Thymus (tissue), 11 donors: ENCODE results near the gene SHANK1. TPM values are rescaled to one million over a fixed set of nuclear protein-coding genes. Genes with fewer than 3 reads are reported as not detected.
A peak's percentile ranks its signal among the peaks of the same experiment; 100 is the strongest.

Experiments used
- DNase-seq, 9 donors: peaks; one replicate each; pipeline ENCODE4 v3.0.0-alpha.2; 2013; ENCODE audit warnings: low spot score in 9 of 9, low read depth in 6 of 9, missing footprints in 1 of 9
- H3K27ac ChIP-seq, 2 donors: one replicate each; pipeline ENCODE4 v1.5.1; 2013; ENCODE audit warnings: control low read depth in 1 of 2, low read depth in 1 of 2, low read length in 1 of 2, mild to moderate bottlenecking in 1 of 2, moderate library complexity in 1 of 2
- H3K27me3 ChIP-seq, 2 donors: one replicate each; pipeline ENCODE4 v1.5.1; 2013; ENCODE audit warnings: low read length in 1 of 2; ENCODE audit not compliant: control insufficient read depth in 2 of 2, insufficient read depth in 1 of 2
- H3K36me3 ChIP-seq, 2 donors: one replicate each; pipeline ENCODE4 v1.5.1; 2013; ENCODE audit warnings: low read length in 1 of 2, mild to moderate bottlenecking in 1 of 2, moderate library complexity in 1 of 2; ENCODE audit not compliant: control insufficient read depth in 2 of 2, insufficient read depth in 2 of 2
- H3K4me1 ChIP-seq, 2 donors: one replicate each; pipeline ENCODE4 v1.5.1; 2013; ENCODE audit warnings: low read length in 2 of 2; ENCODE audit not compliant: control insufficient read depth in 2 of 2, insufficient read depth in 2 of 2
- H3K4me3 ChIP-seq, 2 donors: one replicate each; pipeline ENCODE4 v1.5.1; 2013; ENCODE audit warnings: low read length in 2 of 2, control low read depth in 1 of 2, mild to moderate bottlenecking in 1 of 2
- H3K9me3 ChIP-seq, 2 donors: one replicate each; pipeline ENCODE4 v1.5.1; 2013; ENCODE audit warnings: low read length in 1 of 2, mild to moderate bottlenecking in 1 of 2; ENCODE audit not compliant: control insufficient read depth in 2 of 2, insufficient read depth in 1 of 2
- WGBS: extraction: QIAGEN DNeasy Blood & Tissue Kit; methylation state at CpG from one replicate; pipeline ENCODE4 v1.1.7; 2013; 5-methylcytosine and 5-hydroxymethylcytosine counted together
- polyA plus RNA-seq: library from polyadenylated mRNA; stranded (reverse); fragments of 200-250 nt; gene quantifications from one replicate; pipeline ENCODE4 v1.2.3, GENCODE V29; 2013
- total RNA-seq: library from RNA; stranded (reverse); fragments of 120-200 nt; gene quantifications from one replicate; pipeline ENCODE4 v1.2.4, GENCODE V29; 2013
- donor health status: healthy.

SHANK1 gene
- total and polyA plus RNA-seq, 2 donors = 0.39 to 1.8 TPM

DNA sequence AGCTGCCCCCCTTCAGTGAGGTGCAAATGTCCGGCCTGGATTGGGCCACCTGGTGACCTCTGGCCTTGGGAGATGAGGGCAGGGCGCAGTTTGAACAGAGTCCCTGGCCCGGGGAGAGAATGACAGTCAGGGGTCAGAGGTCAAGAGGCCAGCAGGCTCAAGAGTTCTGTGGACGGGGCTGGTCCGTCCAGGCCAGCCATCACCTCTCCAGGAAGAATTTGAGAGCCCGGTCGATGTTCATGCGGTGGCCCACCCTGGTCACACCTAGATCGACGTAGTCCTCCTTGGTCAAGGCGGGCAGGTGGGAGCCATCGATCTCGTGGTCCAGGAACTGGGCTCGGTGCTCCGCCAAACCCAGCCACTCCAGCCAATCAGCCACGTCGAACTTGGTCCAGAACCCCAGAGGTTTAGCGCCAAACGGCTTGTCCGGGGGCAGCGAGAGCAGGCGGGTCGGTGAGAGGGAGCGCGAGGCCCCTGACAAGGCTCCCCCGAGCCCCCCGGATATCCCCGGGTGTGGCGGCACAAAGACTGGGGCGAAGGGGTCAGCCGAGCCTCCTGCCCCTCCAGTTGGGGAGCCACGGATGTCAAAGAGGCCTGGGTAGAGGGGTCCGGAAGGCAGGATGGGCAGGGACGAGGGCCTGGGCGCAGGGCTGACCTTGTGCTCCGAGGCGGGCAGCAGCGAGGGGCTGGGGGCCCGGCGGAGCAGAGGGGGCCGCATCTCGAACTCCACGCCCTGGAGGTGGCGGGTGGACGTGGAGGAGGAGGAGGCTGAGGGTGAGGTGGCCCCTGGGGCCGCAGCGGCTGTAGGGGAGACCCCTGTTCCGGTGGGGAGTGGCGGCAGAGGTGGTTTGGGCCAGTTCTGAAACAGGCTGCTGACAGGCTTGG is 57.6 kb downstream of the SHANK1 start:
- no peak overlapping the region for H3K27ac ChIP-seq
- 76% methylated on average over 49 of the region's 49 CpGs for WGBS
- peaks cover 9 to 11% of the 10 kb centered on the region in 2 donors for H3K9me3 ChIP-seq
- H3K36me3 ChIP-seq = no peaks in the 10 kb centered on the region
- peaks cover 33 to 77% of the 10 kb centered on the region in 2 donors for H3K27me3 ChIP-seq
- H3K4me3 ChIP-seq = no peak overlapping the region
- H3K4me1 ChIP-seq = peaks cover 0 to 8% of the 10 kb centered on the region in 2 donors
- no peak for DNase-seq

DNA sequence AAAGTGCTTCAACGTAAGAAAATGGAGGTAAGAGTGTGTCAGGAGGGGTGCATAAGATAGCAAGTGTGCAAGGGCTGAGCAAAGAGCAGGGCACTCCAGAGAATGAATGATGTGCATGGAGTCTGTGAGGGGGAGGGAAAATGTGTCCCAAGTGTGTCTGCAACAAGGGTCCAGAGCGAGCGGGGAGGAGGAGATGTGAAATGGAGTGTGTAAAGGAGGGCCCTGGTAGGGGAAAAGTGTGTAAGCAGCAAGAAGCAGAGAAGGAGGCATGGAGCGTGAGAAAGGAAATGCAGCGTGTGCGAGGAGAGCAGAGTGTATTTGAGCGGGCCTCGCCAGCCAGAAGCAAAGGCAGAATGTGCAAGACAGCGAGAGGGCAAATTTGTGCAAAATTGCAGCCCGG is 58.6 kb downstream of the SHANK1 start:
- Histone ChIP-seq H3K9me3 (peaks cover 8 to 9% of the 10 kb centered on the region in 2 donors), H3K4me3 (no peak overlapping the region), H3K36me3 (no peaks in the 10 kb centered on the region), H3K27me3 (peaks cover 23 to 68% of the 10 kb centered on the region in 2 donors), H3K27ac (no peak overlapping the region), H3K4me1 (peaks cover 0 to 8% of the 10 kb centered on the region in 2 donors)
- DNase-seq = no peak
- 81% methylated on average over 10 of the region's 10 CpGs for WGBS

DNA sequence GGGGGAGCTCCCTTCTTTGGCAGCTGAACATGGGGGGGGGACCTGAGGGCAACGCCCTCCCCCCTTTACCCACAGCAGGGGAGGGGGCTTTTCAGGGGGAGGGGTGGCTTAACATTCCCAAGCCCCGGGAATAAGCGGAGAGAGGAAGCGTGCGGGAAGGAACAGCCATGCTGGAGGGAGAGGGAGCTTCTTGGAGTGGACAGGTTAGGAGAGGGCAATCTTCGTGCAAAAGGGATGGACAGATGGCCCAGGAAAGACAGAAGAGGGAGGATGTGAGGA is 59.6 kb downstream of the SHANK1 start:
- H3K27ac ChIP-seq = no peak overlapping the region
- H3K4me3 ChIP-seq = no peak overlapping the region
- peaks cover 0 to 8% of the 10 kb centered on the region in 2 donors for H3K4me1 ChIP-seq
- 34% methylated on average over 6 of the region's 6 CpGs for whole genome bisulfite sequencing
- peaks cover 8 to 9% of the 10 kb centered on the region in 2 donors for H3K9me3 ChIP-seq
- peaks cover 19 to 62% of the 10 kb centered on the region in 2 donors for H3K27me3 ChIP-seq
- no peaks in the 10 kb centered on the region for H3K36me3 ChIP-seq
- no peak for DNase-seq

DNA sequence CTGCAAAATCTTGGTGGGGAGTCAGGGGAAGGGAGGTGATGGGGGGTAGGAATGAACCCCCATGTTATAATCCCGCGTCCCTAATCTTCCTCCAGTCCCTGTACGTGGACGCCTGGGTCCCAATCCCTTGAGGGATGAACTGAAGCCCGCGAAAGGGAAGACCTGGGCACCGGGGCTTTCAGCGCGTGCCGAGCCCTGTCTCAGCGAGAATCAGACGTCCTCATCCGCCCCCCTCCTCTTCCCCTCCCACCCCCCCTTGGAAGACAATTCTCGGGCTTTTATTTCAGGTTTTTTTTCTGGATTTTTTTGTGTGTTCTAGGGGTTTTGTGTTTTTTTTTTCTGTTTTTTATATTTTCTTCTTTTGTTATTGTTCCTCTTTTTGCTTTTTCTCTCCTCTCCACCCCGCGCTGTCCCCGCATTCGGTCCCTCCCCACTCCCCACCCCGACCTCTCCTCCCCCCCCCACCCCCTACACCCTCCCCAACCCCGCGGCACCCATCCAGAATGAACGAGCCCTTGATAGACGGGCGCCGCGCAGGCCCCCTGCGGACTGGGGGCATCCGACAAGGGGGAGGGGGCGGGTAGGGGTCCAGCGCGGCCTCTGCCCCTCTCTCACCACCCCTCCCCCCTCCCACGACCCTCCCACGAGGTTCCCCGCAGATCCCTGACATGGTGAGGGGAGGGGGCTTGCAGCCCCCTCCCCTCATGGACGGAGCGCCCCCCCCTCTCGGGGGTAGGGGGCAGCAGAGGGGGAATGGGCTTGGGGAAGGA is 60.1 kb downstream of the SHANK1 start:
- Histone ChIP-seq H3K27ac (no peak overlapping the region), H3K9me3 (peaks cover 8 to 9% of the 10 kb centered on the region in 2 donors), H3K27me3 (peaks cover 17 to 56% of the 10 kb centered on the region in 2 donors), H3K36me3 (no peaks in the 10 kb centered on the region), H3K4me1 (peaks cover 0 to 8% of the 10 kb centered on the region in 2 donors), H3K4me3 (no peak overlapping the region)
- WGBS = 6% methylated on average over 37 of the region's 37 CpGs
- no peak for DNase-seq

DNA sequence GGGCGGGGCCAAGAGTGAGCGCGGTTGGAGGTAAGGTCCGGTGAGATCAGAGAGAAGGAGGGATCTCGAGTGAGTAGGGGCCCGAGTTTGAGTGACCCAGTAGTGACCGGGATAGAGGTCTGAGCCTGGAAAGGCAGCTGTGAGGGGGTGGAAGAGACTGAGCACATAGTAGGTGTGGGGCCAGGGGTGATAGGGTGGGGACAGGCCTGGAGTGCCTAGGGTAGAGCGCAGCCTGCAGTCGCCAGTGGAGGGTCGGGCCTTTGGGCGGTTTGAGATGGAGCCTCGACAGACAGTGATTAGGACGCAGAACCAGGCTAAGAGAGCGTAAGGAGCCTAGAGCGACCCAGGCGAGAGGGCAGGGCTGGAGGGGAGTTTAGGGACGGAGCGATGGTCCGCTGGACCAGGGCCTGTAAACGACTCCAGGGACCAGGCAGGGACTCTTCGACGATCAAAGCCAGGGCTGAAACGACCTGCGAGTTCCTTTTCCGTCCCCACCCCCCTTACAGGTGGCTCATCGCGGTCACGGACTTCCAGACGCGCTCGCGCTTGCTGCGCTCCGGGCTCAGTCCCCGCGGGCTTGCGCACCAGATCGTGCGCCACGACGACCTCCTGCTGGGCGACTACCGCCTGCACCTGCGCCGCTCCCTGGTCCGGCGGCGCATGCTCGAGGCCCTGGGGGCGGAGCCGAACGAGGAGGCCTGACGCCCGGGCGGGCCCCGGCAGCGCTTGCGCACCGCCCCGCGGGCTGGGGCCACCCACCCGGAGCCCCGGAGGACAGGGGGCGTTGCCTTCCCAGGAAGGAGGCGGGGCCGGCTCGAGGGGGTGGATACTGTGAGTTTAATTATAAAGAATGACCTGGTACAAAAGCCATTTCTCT is 60.9 kb downstream of the SHANK1 start:
- H3K9me3 ChIP-seq = peaks cover 8 to 9% of the 10 kb centered on the region in 2 donors
- H3K36me3 ChIP-seq = no peaks in the 10 kb centered on the region
- H3K27ac ChIP-seq = no peak overlapping the region
- WGBS = 4% methylated on average over 67 of the region's 67 CpGs
- peaks cover 15 to 55% of the 10 kb centered on the region in 2 donors for H3K27me3 ChIP-seq
- H3K4me3 ChIP-seq = peak overlapping the region in 1 of 2 donors; percentile 5
- peaks cover 0 to 8% of the 10 kb centered on the region in 2 donors for H3K4me1 ChIP-seq
- peak in 6 of 9 donors; percentile 15 to 62 (median 38) for DNase-seq

DNA sequence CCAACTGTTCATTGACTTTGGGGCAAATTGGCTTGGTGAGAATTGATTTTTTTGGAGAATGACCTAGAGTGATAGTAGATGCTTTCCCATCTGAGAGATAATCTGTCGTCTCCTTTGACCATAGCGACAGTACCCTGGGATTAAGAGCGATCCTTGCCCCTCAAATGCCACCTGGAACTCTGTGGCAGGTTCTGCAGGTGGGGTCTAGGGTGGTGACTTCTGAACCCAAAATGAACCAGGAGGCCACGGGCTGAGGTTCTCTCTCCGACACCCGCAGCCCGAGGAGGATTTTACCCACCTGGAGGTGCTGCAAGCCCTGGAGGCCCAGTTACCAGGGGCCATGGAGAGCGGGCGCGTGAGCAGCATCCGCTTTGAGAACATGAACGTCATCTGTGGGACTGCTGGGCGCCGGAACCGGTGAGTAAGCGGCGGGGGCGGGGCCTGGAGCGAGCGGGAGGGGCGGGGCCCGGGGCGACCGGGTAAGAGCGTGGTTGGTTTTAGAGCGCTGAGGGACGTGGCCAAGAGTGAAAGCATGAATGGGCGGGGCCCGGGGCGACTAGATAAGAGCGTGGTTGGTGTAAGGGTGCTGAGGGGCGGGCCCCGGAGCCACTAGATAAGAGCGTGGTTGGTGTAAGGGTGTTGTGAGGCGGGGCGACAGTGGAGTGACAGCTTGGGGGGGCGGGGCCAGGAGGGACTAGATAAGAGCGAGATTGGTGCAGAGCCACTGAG is 61.7 kb downstream of the SHANK1 start:
- DNase-seq = peak in 6 of 9 donors; percentile 3 to 66 (median 31)
- 5% methylated on average over 38 of the region's 38 CpGs for WGBS
- no peaks in the 10 kb centered on the region for H3K36me3 ChIP-seq
- peaks cover 8 to 9% of the 10 kb centered on the region in 2 donors for H3K9me3 ChIP-seq
- H3K27ac ChIP-seq = no peak overlapping the region
- peaks cover 15 to 53% of the 10 kb centered on the region in 2 donors for H3K27me3 ChIP-seq
- H3K4me1 ChIP-seq = peaks cover 0 to 8% of the 10 kb centered on the region in 2 donors
- H3K4me3 ChIP-seq = no peak overlapping the region

DNA sequence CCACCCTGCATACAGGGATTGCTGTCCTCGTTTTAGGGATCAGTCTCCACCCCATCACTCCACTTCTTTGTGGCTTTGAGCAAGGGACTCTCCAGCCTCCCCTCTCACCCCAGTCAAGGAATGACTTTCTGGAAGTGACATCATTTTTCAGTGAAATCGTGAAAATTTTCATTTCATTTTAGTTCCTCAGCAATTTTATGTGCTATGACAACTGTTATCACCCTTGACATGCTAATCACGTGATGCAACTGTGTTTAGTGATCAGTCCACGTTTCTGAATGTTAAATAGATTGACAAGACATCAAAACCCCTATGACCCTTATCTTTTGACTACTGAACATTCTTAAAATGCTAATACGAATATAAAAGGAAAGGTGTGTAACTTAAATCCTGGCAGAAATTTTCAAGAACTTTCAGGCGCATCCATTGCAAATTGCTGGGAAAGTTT is 62.4 kb downstream of the SHANK1 start:
- DNase-seq = no peak
- H3K4me1 ChIP-seq = peaks cover 0 to 8% of the 10 kb centered on the region in 2 donors
- no peak overlapping the region for H3K27ac ChIP-seq
- 63% methylated on average over 6 of the region's 6 CpGs for WGBS
- H3K9me3 ChIP-seq = peaks cover 8 to 9% of the 10 kb centered on the region in 2 donors
- H3K36me3 ChIP-seq = no peaks in the 10 kb centered on the region
- no peak overlapping the region for H3K4me3 ChIP-seq
- H3K27me3 ChIP-seq = peaks cover 15 to 50% of the 10 kb centered on the region in 2 donors

DNA sequence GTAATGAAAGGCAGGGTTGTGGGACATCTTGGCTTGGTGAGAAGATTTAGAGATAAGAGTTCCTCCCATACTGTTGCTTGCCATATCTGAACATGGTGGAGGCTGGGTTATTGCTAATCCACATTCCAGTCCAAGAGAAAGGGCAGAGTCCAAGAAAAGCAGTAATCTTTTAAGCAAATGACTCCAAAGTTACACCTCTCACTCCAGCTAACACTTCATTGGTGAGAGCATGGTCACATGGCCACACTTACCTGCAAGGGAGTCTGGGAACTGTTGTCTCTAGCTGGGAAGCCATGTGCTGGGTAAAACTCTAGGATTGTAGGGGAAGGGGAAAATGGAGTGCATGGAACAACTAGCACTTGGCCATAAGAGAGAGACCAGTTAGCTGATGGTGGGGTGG is 64.7 kb downstream of the SHANK1 start:
- H3K9me3 ChIP-seq = peaks cover 7 to 8% of the 10 kb centered on the region in 2 donors
- H3K4me1 ChIP-seq = peaks cover 0 to 8% of the 10 kb centered on the region in 2 donors
- H3K4me3 ChIP-seq = no peak overlapping the region
- no peak overlapping the region for H3K27ac ChIP-seq
- peaks cover 15 to 27% of the 10 kb centered on the region in 2 donors for H3K27me3 ChIP-seq
- no peaks in the 10 kb centered on the region for H3K36me3 ChIP-seq
- DNase-seq = no peak
